ENCODE results near the gene CPXM2.

DNA sequence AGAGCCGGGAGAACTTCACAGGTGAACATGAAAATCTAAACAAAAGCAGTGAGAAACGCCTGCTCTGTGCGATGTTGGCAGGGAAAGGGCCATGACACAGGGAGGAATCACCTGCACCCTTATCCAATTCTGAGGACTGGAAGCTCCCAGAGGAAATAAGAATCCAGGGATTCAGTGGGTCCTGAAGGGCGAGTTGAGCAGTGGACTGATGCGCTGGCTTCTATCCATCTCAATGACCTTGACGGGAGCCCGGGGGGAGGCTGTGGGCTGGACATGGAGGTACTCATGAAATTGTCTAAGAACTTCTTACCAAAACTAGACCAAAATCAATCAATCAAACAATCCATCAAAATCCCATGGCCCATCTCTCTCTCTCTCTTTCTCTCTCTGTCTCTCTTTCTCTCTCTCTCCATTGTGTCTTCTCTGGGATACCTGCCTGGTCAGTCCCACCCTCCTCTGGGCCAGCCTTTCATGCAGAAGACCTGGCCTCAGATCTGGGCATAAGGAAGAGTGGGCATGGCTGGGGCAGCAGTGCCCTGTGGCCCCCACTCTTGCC lies 7.2 kb downstream of the CPXM2 start:
- TF ChIP-seq, protein P1, sequence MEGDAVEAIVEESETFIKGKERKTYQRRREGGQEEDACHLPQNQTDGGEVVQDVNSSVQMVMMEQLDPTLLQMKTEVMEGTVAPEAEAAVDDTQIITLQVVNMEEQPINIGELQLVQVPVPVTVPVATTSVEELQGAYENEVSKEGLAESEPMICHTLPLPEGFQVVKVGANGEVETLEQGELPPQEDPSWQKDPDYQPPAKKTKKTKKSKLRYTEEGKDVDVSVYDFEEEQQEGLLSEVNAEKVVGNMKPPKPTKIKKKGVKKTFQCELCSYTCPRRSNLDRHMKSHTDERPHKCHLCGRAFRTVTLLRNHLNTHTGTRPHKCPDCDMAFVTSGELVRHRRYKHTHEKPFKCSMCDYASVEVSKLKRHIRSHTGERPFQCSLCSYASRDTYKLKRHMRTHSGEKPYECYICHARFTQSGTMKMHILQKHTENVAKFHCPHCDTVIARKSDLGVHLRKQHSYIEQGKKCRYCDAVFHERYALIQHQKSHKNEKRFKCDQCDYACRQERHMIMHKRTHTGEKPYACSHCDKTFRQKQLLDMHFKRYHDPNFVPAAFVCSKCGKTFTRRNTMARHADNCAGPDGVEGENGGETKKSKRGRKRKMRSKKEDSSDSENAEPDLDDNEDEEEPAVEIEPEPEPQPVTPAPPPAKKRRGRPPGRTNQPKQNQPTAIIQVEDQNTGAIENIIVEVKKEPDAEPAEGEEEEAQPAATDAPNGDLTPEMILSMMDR (IDR thresholded peaks at IDR 0.05; ENCODE audit: insufficient read depth, low read length, poor library complexity, severe bottlenecking) = no peak
- TF ChIP-seq EZH2phosphoT487 (conservative IDR thresholded peaks at IDR 0.05; ENCODE audit: low read length) = no peak

Measured in SU-DHL-6 (cell line).